HG03139 (cell line): Measurements from ENCODE around the gene GRIN1.

ENCODE experiments used
- ATAC-seq: cut with Tn5 transposase; IDR thresholded peaks from one replicate; pipeline ENCODE4 v1.9.1; 2021; ENCODE audit not compliant: unreplicated experiment

Gene GRIN1

DNA sequence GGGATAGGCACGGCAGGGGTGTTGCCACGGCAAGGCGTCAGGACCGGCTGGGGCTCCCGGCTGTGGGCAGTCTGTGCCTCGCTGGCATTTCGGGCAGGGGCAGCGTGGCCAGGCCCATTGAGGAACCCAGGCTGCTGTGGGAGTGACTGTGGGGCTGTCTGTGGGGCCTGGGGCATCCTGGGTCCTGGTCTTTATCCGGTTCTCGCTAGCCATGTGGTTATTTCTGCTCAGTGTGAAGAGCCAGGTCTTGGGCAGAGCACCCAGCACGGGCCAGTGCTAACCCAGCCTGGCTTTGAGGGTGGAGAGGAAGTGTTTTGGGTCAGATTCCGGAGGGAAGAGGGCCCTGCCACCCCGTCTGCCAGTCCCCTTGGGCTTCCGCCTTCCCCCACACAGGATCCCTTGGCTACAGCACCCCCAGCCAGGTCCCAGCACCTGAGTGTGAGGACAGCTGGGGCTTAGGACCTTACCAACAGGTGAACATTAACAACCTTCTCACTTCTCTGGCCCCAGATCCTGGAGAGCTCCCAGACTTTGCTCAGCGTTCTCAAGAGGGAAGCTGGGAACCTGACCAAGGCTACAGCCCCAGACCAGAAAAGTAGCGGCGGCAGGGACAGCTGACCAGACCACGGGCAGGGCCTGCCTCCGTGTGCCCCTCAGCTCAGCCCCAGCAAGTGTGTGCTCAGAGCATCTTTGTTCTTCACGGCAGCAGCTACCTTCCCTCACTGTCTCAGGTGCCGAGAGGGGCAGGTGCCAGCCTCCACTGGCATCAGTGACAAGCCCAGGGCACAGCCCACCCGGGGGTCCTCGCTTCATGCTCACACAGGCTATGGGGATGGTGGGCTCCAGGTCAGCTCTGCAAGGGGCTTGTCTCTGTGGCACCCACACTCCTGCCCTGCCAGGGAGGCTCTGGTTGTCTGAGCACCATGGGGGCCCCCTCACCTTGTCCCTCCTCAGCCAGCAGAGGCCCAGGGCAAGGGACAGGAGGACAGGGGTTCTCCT lies 50.6 kb downstream of the GRIN1 start:
- ATAC-seq, result no peak

DNA sequence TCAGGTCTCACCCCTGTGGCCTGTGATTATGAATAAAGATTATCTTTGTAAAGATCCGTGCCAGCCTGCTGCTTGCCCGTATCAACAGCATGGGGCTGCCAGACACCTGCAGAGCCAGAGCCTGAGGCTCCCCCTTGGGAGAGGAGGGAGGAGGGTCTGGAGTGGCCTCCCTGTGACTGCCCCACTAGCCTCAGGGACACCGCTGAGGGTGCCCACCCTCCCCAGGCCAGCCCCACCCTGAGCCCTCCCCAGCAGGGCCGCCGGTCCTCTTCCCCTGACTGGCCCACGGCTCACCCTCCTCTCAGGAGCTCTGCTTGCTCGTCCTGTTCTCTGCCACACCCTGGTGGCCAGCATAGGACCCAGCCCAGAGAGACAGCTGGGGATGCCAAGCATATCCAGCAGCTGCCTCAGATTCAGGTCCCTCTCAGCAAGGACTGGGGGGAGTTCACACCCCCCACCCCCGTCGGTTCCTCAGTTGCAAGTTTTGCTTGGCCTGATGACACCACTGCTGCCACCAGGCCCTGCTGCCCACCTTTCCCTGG lies 51.4 kb downstream of the GRIN1 start:
- ATAC-seq, result no peak

DNA sequence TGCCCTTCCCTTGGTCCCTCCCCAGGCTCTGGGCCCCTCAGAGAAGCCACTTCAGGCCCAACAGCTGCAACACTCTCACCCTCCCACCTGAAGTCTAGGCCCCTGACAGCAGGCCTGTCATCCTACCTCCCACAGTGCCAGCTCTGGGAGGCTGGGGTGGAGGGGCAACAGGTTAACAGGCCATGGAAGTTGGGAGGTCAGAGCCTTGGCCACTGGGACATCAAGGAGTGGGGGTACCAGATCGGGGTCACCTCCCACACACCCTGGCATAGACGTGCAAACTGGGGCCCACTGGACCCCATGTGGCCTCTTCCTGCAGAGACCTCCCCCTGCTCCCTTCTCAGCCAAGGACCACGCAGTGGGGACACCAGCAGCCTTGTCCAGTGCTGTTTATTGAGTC lies 52.3 kb downstream of the GRIN1 start:
- no peak for ATAC-seq

DNA sequence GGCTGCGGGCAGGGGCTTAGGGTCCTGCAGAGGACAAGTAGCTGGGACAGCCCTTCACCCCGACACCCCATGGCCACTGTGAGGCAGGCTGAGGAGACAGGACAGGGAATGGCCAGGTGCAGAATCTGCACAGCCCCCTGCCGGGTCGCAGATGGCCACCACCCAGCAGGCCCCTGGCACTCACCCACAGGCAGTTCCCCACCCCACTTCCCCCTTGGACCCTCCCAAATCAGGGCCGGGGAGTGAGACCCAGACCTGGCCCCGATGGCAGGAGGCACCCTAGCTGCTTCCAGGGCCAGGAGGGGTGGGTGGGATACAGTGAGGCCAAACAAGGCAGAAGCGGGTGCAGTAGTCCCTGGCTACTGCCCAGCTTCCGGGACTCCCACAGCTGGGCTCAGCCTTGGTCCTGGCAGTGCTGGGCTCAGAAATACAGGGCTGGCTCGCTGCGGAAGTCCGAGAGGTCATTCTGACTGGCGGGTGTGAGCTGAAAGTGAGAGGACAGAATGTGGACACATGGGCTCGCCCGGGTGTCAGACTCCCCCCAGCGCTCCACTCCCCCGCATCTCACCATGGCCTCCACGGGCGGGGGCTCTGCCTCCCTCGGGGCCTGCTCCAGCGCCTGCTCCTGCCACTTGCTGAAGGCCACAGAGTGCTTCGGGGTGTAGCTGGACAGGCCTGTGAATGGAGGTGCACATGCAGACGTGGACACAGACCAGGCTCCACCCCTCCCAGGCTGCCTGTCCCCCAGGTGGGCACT lies 52.9 kb downstream of the GRIN1 start:
- no peak for ATAC-seq

DNA sequence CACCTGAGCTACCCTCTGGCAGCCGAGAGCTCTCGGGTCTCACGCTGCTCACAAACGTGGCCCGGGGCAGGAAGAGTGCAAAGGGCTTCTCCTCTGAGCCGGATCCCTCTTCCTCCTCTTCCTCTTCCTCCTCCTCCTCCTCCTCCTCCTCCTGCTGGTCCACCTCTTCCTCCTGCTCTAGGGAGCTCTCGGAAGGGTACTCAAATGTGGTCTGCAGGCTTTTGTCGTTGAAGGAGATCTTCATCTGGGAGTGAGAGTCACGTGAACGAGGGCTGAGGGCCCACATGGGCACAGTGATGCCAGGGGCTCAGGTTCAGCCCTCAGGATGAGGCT lies 53.5 kb downstream of the GRIN1 start:
- ATAC-seq, result no peak

DNA sequence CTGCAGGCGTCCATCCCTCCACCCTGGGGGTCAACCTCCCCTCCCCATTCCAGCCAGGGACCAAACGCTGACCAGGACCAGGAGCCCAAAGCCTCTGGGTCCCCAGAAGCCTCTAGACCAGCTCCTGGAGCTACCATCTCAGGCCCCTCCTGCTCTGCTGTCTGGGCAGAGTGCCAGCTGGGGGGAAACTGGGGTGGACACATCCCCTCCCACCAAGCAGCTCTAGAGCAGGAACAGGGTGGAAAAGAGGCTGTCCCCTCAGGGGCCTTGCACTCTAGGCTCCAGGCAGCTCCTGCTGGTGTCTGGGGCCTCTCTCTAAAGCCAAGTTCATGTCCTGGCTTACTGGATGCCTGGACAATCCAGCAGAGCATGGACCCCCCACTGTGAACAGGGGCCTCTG lies 53.9 kb downstream of the GRIN1 start:
- no peak for ATAC-seq

DNA sequence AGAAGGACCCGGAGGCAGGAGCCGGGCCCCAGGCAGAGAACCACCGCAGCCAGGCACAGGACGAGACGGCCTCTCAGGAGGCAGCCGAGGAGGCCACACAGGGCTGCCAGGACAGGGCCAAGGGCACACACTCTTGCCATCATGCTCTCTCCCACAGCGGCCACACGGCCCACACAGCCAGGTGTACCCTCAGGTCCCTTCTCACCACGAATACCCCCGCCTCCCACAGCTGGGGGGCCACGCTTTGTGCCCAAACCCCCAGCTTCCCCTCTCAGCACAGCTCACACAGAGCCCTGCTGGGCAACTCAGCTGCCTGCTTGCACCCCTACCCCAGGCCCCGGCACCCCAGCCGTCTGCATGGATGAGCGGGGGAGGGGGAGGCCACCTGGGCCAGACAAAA lies 54.8 kb downstream of the GRIN1 start:
- ATAC-seq, result no peak

DNA sequence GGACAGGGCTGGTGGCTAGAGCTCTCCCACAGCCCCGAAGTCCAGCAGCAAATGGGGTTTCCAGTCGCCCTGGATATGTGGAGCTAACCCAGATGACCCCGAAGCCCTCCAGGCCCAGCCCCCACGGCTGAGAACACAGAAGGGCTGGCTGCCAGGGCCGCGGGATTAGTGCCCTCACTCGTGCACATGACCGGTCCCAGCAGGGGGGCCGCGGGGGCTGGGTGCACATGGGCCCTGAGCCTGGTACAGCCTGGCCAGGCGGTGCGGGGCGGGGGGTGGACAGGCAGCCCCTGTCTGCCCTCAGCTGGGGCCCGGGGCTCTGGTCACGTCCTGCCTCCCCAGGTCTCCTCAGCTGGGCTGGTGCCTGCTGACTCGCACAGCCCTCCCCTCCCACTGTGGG lies 55.4 kb downstream of the GRIN1 start:
- ATAC-seq, result no peak

DNA sequence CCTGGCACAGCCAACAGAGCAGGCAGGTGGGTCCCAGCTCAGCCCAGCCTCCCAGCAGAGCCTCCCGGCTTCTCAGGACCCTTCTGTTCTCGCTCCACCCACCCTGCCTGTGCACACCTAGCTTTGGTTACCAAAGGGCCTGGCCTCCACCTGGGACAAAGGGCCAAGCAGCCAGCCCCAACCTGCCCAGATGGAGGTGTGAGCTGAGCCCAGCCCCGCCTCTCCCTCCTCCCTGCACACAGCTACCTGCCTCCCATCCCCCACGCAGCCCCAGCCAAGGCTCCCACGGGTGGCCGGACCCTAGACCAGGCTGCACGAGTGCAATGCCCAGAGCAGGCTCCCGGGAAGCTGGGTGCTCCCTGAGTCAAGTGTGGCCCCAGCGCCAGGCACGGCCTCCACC lies 56.0 kb downstream of the GRIN1 start:
- no peak for ATAC-seq

DNA sequence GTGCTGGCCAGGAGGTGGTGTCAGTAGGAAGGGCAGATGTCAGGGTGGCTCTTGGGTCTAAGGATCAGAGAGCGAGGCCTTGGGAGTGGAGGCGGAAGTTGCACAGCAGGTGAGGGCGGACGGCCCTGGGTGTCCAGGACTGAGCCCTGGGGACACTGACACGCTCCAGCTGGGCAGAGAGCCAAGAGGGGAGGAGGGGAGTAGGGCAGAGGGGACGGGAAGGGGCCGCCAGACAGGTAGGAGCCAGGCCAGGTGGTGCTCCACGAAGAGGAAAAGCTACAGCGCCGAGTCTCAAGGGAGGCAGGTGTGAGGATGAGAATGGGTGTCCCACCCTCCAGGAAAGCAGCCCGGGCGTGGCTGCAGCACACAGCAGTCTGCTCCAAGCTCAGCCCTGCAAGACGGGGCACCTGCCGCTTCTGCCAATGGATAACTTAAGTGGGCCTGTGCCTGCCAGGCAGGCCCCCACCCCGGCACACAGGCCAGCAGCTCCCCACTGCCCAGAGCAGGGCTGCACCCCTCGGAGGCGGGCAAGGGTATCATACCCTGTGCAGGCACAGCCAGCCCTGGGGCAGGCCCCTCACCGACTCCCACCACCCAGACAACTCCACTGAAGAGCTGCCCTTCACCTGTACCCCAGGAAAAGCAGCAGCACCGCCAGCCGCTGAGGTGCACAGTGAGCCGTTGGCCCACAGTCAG lies 56.7 kb downstream of the GRIN1 start:
- ATAC-seq, result no peak

DNA sequence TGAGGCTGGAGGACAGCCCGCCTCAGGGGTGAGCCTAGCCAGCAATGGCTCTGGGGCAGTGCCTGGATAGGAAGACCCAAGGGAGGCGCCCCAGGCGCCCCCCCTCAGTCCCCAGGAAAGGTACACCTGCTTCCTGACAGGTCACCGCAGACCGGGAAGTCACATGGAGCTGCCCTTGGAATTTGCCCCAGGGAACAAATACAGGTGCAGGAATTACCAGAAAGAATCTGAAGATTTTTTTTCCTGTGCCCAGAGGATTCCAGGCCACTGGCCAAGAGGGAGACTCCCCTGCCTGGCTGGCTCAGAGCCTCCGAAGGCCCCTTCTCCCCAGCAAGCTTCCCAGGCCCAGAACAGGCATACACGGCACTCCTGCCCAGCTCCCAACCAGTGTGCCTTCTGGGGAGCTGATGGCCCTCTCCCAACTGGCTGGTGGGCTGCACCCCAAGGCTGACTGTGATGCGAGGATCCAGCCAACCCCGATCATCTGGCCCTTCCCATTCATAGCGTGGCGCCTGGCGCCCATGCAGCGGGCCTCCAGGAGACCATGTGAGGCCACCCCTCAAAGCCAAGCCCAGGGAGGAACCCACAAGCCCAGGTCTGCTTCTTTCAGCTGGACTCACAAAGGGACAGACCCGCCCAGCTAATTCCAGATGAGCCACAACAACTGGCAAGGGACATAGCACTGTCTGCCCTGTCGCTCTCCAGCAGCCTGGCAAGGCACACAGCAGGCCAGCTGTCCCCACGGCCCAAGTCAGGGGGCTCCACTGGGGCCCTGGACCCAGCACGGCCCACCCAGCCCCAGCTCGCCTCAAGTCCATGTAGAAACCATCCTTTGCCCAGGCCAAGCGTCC lies 59.3 kb downstream of the GRIN1 start:
- ATAC-seq, result no peak

DNA sequence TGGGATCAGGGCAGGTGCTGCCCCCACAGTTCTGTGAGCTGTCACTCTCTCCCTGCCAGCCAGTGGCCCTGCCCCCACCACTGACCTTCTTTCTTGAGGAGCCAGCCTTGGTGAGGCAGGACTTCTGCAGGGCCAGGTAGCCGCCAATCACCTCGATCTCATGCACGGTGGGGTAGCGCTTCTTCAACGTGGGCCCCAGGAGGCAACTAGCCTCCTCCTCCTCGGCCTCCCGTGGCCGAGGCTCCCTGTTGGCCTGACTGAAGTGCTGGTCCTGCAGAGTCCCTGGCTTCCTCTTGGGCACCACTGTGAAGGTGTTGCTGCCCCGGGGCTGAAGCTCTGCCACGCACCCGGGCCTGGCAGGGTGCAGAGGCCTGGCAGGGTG lies 59.9 kb downstream of the GRIN1 start:
- no peak for ATAC-seq

DNA sequence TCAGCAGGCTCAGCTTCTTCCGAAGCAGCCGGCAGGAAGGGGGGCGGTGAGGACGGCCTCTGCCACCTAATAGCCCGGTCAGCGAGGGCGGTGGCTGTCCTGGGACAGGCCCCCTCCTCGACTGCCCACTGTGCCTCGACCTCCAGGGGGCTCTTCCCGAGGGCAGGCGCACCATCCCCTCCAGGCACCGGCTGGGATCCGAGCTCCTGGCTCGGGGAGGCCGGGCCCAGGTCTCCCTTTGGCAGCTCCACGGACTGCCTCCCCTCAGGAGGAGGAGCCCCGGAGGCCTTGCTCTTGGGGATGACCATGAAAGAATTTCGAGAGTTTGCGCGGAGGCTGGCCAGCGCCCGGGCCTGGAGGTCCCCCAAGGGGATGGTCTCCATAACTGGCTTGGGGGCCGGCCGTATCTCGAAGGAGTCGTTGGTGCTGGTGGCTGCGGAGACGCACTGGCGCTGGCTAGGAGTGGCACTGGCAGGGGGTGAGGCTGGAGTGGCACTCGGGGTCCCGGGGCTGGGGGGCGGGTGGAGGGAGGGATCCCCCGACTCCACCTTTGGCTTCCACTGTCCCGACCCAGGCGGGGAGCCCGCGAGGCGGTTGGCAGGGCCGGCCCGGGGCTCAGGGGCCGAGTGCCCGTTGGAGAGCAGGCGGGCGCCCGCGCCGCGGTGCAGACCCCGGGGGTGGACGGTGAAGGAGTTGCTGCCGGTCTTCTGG lies 60.6 kb downstream of the GRIN1 start:
- no peak for ATAC-seq

DNA sequence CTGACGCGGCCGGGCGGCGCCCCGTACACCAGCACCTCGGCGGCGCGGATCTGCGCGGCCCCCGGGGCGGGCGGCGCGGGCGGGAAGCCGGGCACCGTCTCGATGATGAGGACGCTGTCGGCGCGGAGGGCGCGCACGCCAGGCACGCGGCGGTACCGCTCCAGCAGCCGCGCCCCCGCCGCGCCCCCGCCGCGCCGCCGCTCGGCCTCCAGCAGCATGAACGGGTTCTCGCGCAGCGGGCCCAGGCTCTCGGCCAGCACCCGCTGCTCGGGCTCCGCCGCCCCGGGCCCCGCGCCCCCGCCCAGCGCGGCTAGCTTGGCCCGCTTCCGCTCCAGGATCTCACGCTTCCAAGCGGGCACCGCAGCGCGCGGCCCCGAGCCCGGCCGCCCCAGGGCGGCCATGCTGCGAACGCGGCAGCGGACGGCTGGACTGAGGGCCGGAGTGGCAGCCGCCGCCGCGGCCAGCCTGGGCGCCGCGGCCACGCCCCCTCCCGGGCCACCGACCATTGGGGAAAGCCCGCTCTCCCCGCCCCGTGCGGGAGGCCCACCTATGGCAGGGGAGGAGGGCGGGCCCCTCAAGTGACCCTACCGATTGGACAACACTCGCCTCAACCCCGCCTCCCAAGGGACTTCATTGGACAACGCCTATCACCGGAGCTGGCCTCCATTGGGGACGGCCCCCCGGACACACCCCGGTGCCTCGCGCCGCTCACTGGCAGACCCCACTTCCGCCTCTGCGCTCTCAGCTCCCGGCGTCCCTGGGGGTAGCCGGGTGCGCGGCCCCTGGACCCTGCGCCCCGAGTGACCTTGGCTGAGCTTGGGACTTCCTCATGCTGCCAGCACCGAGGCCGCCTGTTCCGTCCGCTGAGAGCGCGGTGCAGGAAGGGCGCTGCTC lies 61.6 kb downstream of the GRIN1 start, which contains the start of gene TPRN:
Gene TPRN (minus strand): TSS at position 431 of the 894 bp plus-strand sequence. CDS start 30 bp downstream, at position 401.
- peak; percentile 85 for ATAC-seq

DNA sequence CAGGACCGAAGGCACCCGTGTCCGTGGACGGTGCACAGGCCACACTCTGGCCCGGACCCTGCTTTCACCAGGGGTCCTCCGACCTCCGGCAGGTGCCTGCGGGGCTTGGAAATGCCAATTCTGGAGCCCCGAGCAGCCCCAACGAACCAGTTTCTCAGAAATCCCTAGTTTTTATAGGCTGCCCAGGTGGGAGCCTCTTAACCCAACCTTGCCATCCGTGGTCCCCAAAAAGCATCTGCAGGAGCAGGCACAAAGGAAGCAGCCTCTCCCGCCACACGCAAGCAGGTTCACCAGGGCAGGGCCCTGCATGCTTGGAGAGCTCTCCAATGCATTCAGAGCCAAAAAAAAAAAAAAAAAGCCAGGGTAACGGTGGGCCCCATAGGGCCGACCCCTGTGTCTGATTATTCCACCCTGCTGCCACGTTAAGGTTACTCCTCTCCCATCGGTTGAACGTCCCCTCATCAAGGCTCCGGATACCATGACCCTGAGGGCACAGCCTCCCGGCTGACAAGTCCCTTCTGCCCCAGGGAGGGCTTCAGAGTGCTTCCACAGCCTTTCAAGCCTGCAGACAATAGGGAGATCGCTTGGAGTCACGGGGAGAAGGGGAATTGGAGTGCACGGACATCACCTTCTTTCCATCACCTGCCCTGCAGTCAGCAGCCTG lies 62.4 kb downstream of the GRIN1 start:
- no peak for ATAC-seq

DNA sequence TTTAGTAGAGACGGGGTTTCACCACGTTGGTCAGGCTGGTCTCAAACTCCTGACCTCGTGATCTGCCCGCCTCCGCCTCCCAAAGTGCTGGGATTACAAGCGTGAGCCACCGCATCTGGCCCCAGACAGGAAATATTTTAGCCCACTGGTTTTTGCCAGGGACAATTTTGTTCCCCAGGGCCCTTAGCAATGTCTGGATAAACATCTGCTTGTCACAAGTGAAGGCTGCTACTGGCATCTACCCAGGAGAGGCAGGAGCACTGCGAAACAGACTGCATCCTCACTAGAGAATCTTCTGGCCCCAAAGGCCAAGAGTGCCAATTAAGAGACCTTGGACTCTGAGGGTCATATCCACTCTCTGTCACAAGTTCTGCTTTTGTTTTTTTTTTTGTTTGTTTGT lies 64.0 kb downstream of the GRIN1 start:
- ATAC-seq, result no peak

DNA sequence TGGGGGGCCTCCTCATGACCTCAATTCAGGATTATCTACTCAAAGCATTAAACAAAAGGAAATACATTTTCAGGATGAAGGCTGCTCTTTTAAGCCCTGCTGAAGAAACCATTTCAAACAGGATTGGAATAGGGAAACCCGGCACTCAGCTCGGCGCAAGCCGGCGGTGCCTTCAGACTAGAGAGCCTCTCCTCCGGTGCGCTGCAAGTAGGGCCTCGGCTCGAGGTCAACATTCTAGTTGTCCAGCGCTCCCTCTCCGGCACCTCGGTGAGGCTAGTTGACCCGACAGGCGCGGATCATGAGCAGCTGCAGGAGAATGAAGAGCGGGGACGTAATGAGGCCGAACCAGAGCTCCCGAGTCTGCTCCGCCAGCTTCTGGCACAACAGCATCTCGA lies 65.8 kb downstream of the GRIN1 start:
- ATAC-seq, result no peak
